Naive thymus-derived CD4-positive, alpha-beta T cell (primary cell): ENCODE data around the gene DDR2. TPM values are rescaled to one million over a fixed set of nuclear protein-coding genes. Genes with fewer than 3 reads are reported as not detected.

Experiments
- ATAC-seq: fragments of 150-1000 bp; cut with Tn5 transposase; 2 replicates; pipeline ENCODE4 v1.10.0; 2021; ENCODE audit warnings: mild to moderate bottlenecking, moderate library complexity
- CTCF ChIA-PET: fragments of 350-600 bp; sonication (Branson Sonifier 250); formaldehyde crosslinking; loops from one replicate; lab custom pipeline; 2021; ENCODE audit warnings: antibody characterized with exemption; lab: Charles Lee
- POLR2A ChIA-PET: fragments of 350-600 bp; sonication (Branson Sonifier 250); formaldehyde crosslinking; loops from one replicate; lab custom pipeline; 2021; ENCODE audit warnings: antibody characterized with exemption, inconsistent platforms; lab: Charles Lee
- DNase-seq, 9 donors: peaks; one replicate each; pipeline versions ENCODE4 v3.0.0 to v3.0.0-alpha.2; 2020 to 2022; ENCODE audit warnings: mixed read lengths in 1 of 9
- H3K27ac ChIP-seq: one replicate; pipeline ENCODE4 v1.7.0; 2013; ENCODE audit warnings: mild to moderate bottlenecking, low read depth, low read length, moderate library complexity
- H3K27me3 ChIP-seq, 2 donors: one replicate each; pipeline ENCODE4 v1.7.0; 2013; ENCODE audit warnings: low read length in 2 of 2, mild to moderate bottlenecking in 2 of 2, moderate library complexity in 2 of 2; ENCODE audit not compliant: control insufficient read depth in 2 of 2, insufficient read depth in 2 of 2
- H3K36me3 ChIP-seq, 3 experiments: 1 replicate in 2 of 3; 2 replicates in 1 of 3; pipeline ENCODE4 v1.7.0; 2013; ENCODE audit warnings: low read length in 3 of 3, mild to moderate bottlenecking in 3 of 3, moderate library complexity in 1 of 3; ENCODE audit not compliant: insufficient read depth in 3 of 3, control insufficient read depth in 2 of 3
- H3K4me1 ChIP-seq, 2 donors: one replicate each; pipeline ENCODE4 v1.7.0; 2013; ENCODE audit warnings: low read length in 2 of 2, mild to moderate bottlenecking in 2 of 2, moderate library complexity in 1 of 2; ENCODE audit not compliant: control insufficient read depth in 2 of 2, insufficient read depth in 2 of 2
- H3K4me3 ChIP-seq: 2 replicates; pipeline ENCODE4 v1.7.0; 2013; ENCODE audit warnings: mild to moderate bottlenecking, low read length
- H3K9me3 ChIP-seq, 3 experiments: 1 replicate in 2 of 3; 2 replicates in 1 of 3; pipeline ENCODE4 v1.7.0; 2013; ENCODE audit warnings: low read length in 3 of 3; ENCODE audit not compliant: control insufficient read depth in 2 of 3
- H3K27ac Mint-ChIP-seq, 9 donors: one replicate each; pipeline ENCODE4 v1.8.0; 2020 to 2022; ENCODE audit warnings: mixed read lengths in 9 of 9, mild to moderate bottlenecking in 8 of 9, moderate library complexity in 5 of 9, inconsistent platforms in 2 of 9
- H3K27me3 Mint-ChIP-seq, 5 donors: one replicate each; pipeline ENCODE4 v1.8.0; 2021 to 2022; ENCODE audit warnings: mixed read lengths in 5 of 5, mild to moderate bottlenecking in 1 of 5
- H3K36me3 Mint-ChIP-seq, 5 donors: one replicate each; pipeline ENCODE4 v1.8.0; 2020 to 2022; ENCODE audit warnings: mixed read lengths in 5 of 5, mild to moderate bottlenecking in 3 of 5, inconsistent platforms in 1 of 5
- H3K4me1 Mint-ChIP-seq, 7 donors: one replicate each; pipeline ENCODE4 v1.8.0; 2020 to 2022; ENCODE audit warnings: mixed read lengths in 7 of 7, mild to moderate bottlenecking in 3 of 7, inconsistent platforms in 1 of 7
- H3K4me3 Mint-ChIP-seq, 10 donors: one replicate each; pipeline ENCODE4 v1.8.0; 2020 to 2022; ENCODE audit warnings: mild to moderate bottlenecking in 10 of 10, mixed read lengths in 10 of 10, moderate library complexity in 6 of 10, inconsistent platforms in 2 of 10
- H3K9me3 Mint-ChIP-seq, 11 donors: one replicate each; pipeline ENCODE4 v1.8.0; 2020 to 2022; ENCODE audit warnings: mixed read lengths in 11 of 11, mild to moderate bottlenecking in 4 of 11, inconsistent platforms in 1 of 11, moderate library complexity in 1 of 11
- intact Hi-C, 2 donors: fragments of 100-400 bp; cut with micrococcal nuclease; formaldehyde crosslinking; loops; one replicate each; pipeline ENCODE4 v1.15.1; 2023
- polyA plus RNA-seq, 2 donors: library from polyadenylated mRNA; unstranded; fragments of 300-500 nt; fragmentation: Illumina TruSeq; gene quantifications; one replicate each; pipeline ENCODE4 v1.2.3, GENCODE V29; 2021
- total RNA-seq, 6 experiments: library from RNA in 5 of 6; stranded (reverse) in 5 of 6; gene quantifications; 1 replicate in 5 of 6; 2 replicates in 1 of 6; pipeline ENCODE4 v1.2.3 and lab custom pipeline; 2021 to 2026

The DDR2 gene
- total and polyA plus RNA-seq, 7 experiments from 2014 or later: 0.24 to 0.44 (median 0.35) TPM; not detected in 2

GRCh38 chr1:162709132-162709860, 77.0 kb downstream of the DDR2 start:
- intact Hi-C loops: no loop called here
- CTCF ChIA-PET: no interaction called here
- DNase-seq: no peak

DNA sequence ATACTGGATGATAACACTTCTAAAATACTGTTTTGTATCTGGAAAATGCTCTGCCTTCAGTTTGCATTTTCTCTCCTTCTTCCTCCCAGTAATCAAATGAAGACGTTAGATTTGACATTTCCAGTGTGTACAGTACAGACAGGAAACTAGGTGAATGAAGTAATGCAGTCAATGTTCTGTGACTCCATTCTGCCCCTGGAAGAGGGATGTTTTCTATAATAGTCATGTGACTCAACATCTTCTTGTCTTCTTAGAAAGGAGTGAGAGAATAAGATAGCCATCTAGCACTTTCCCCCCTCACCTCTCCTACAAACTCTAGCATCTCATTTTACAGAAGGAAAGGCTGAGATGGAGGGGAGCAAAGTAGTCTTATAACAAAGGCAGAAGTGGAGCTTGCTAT, 77.6 kb downstream of the DDR2 start:
- H3K27me3 ChIP-seq: no peaks in the 10 kb centered on the region
- ATAC-seq: no peak
- no peak overlapping the region for H3K27ac Mint-ChIP-seq
- POLR2A ChIA-PET: no interaction called here
- DNase-seq: no peak
- CTCF ChIA-PET: no interaction called here
- H3K9me3 ChIP-seq: no peaks in the 10 kb centered on the region
- H3K36me3 ChIP-seq: no peaks in the 10 kb centered on the region
- no peaks in the 10 kb centered on the region for H3K4me1 Mint-ChIP-seq
- H3K4me3 Mint-ChIP-seq: no peak overlapping the region
- intact Hi-C loops: no loop called here
- H3K27me3 Mint-ChIP-seq: peaks cover 0 to 5% (median 0%) of the 10 kb centered on the region in 5 donors
- no peak overlapping the region for H3K27ac ChIP-seq
- H3K9me3 Mint-ChIP-seq: no peaks in the 10 kb centered on the region
- no peaks in the 10 kb centered on the region for H3K4me1 ChIP-seq
- no peaks in the 10 kb centered on the region for H3K36me3 Mint-ChIP-seq
- H3K4me3 ChIP-seq: no peak overlapping the region

More at GRCh38 chr1:162709132-162709860, 77.0 kb downstream of the DDR2 start:
- no peaks in the 10 kb centered on the region for H3K9me3 ChIP-seq
- no peak for ATAC-seq
- H3K27me3 ChIP-seq: no peaks in the 10 kb centered on the region
- no peak overlapping the region for H3K4me3 Mint-ChIP-seq
- no peak overlapping the region for H3K4me3 ChIP-seq
- no peaks in the 10 kb centered on the region for H3K36me3 Mint-ChIP-seq
- H3K27ac Mint-ChIP-seq: no peak overlapping the region
- H3K36me3 ChIP-seq: no peaks in the 10 kb centered on the region
- no peaks in the 10 kb centered on the region for H3K4me1 ChIP-seq
- no peaks in the 10 kb centered on the region for H3K9me3 Mint-ChIP-seq
- H3K4me1 Mint-ChIP-seq: no peaks in the 10 kb centered on the region
- no peak overlapping the region for H3K27ac ChIP-seq
- H3K27me3 Mint-ChIP-seq: peaks cover 0 to 4% (median 0%) of the 10 kb centered on the region in 5 donors
- POLR2A ChIA-PET: no interaction called here

GRCh38 chr1:162710345-162710744, 78.1 kb downstream of the DDR2 start:
- DNase-seq: no peak
- Mint-ChIP-seq H3K4me3 (no peak overlapping the region), H3K9me3 (no peaks in the 10 kb centered on the region), H3K4me1 (peaks cover 0 to 2% (median 0%) of the 10 kb centered on the region in 7 donors), H3K27ac (no peak overlapping the region), H3K27me3 (peaks cover 0 to 5% (median 0%) of the 10 kb centered on the region in 5 donors), H3K36me3 (no peaks in the 10 kb centered on the region)
- H3K36me3 ChIP-seq: no peaks in the 10 kb centered on the region
- H3K4me3 ChIP-seq: no peak overlapping the region
- CTCF ChIA-PET: no interaction called here
- H3K9me3 ChIP-seq: no peaks in the 10 kb centered on the region
- ATAC-seq: no peak
- intact Hi-C loops: no loop called here
- no peak overlapping the region for H3K27ac ChIP-seq
- POLR2A ChIA-PET: no interaction called here
- H3K4me1 ChIP-seq: no peaks in the 10 kb centered on the region
- no peaks in the 10 kb centered on the region for H3K27me3 ChIP-seq

DNA sequence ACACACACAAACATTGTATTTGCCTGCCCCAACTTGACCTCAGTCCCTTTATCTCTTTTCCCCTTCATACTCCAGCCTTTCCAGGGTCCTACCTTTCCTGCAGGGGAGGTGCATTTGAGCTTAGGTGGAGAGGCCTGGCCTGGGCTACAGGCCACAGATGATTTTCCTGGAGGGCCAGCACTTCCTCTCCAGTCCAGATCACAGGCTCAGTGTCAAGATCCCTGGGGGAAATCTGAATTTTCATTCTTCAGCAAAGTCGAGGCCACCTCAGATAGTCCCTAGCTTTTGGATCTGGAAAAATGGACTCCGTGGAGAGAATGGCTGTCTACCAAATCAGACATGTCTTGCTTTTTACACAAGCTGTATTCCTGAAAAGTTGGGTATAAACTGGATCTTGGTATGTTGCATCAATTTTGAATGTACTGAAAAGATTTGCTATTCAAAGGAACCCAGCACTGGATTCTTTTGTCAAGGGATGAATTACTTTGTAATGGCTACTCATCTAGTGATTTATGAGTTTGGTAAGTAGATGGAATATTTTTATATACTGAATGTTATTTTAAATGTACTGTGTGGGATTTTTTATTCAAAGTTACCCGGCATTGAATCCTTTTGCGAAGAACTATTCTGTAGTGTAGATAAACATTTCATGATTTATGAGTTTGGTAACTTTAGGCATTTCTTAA, 78.7 kb downstream of the DDR2 start:
- H3K27ac Mint-ChIP-seq: no peak overlapping the region
- no peak overlapping the region for H3K27ac ChIP-seq
- no peak for DNase-seq

DNA sequence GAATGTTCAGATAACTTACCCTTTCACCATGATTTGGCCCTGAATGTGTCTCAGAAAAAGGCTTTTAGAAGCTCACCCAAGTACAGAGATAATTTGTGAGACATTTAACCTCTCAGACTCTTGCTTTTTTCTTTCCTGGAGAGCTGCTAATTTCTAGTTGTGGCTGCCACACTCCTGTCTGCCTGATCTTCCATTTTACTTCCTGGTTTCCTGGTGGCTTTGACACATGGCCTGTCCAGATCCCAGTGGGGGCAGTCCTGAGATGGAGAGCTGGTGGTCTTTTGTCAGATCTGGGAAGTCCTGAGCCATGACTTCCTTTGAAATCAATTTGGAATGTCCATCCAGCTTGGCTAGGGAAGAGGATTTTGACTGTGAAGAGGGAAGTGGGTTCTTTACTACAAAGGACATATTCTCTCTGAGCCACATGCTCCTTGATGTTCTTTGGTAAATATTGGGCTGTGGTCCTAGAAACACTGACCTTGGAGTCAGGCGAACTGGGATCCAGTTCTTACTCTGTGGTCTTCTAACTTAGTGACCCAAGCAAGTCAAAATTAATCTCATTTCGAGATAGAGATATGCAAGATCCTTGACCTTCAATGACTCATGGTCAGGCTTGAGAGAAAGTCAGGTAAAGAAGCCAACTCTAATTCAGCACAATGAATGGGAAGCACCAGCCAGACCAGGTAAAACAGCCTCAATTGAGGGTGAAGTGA, 80.2 kb downstream of the DDR2 start:
- no peak overlapping the region for H3K4me3 Mint-ChIP-seq
- no peaks in the 10 kb centered on the region for H3K4me1 ChIP-seq
- H3K27ac ChIP-seq: no peak overlapping the region
- H3K27me3 ChIP-seq: no peaks in the 10 kb centered on the region
- ChIA-PET POLR2A (no interaction called here), CTCF (no interaction called here)
- H3K36me3 Mint-ChIP-seq: no peaks in the 10 kb centered on the region
- H3K27ac Mint-ChIP-seq: no peak overlapping the region
- intact Hi-C loops: no loop called here
- peaks cover 0 to 2% (median 0%) of the 10 kb centered on the region in 7 donors for H3K4me1 Mint-ChIP-seq
- no peak for DNase-seq
- no peak overlapping the region for H3K4me3 ChIP-seq
- no peak for ATAC-seq
- H3K27me3 Mint-ChIP-seq: peaks cover 0 to 8% (median 2%) of the 10 kb centered on the region in 5 donors
- H3K36me3 ChIP-seq: no peaks in the 10 kb centered on the region
- H3K9me3 Mint-ChIP-seq: no peaks in the 10 kb centered on the region
- H3K9me3 ChIP-seq: no peaks in the 10 kb centered on the region

More for the DNA sequence above, 78.7 kb downstream of the DDR2 start:
- H3K4me1 ChIP-seq: no peaks in the 10 kb centered on the region
- no peaks in the 10 kb centered on the region for H3K36me3 ChIP-seq
- H3K27me3 Mint-ChIP-seq: peaks cover 0 to 5% (median 0%) of the 10 kb centered on the region in 5 donors
- POLR2A ChIA-PET: no interaction called here
- H3K4me1 Mint-ChIP-seq: peaks cover 0 to 2% (median 0%) of the 10 kb centered on the region in 7 donors
- H3K27me3 ChIP-seq: no peaks in the 10 kb centered on the region
- no peak overlapping the region for H3K4me3 Mint-ChIP-seq
- intact Hi-C loops: no loop called here
- no peaks in the 10 kb centered on the region for H3K9me3 ChIP-seq
- H3K9me3 Mint-ChIP-seq: no peaks in the 10 kb centered on the region
- no peak for ATAC-seq
- CTCF ChIA-PET: no interaction called here
- no peak overlapping the region for H3K4me3 ChIP-seq
- no peaks in the 10 kb centered on the region for H3K36me3 Mint-ChIP-seq

DNA sequence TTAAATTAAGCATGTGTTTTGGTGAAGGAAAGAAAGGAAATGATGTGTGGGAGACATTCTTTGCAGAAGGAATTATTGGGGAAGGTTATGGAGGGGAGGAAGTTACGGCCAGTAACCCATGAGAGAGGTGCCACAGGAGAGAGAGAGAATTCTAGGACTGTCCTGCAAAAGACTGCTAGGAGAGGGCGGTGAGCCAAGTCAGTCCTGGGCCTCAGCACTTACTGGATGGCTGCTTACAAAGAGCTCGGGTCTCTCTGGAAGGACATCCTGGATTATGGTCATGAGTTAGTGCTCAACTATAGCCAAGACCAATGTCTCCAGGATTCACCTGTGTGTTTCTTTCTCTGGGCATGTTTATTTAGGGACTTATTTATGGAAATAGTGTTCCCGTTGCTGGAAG, 83.9 kb downstream of the DDR2 start:
- no peaks in the 10 kb centered on the region for H3K9me3 Mint-ChIP-seq
- no peaks in the 10 kb centered on the region for H3K27me3 ChIP-seq
- H3K4me3 Mint-ChIP-seq: no peak overlapping the region
- peaks cover 0 to 16% (median 3%) of the 10 kb centered on the region in 5 donors for H3K27me3 Mint-ChIP-seq
- H3K9me3 ChIP-seq: no peaks in the 10 kb centered on the region
- H3K4me3 ChIP-seq: no peak overlapping the region
- no peak overlapping the region for H3K27ac ChIP-seq
- no peak overlapping the region for H3K27ac Mint-ChIP-seq
- H3K4me1 ChIP-seq: no peaks in the 10 kb centered on the region
- POLR2A ChIA-PET: no interaction called here
- H3K36me3 Mint-ChIP-seq: no peaks in the 10 kb centered on the region
- no peak for ATAC-seq
- intact Hi-C loops: no loop called here
- DNase-seq: no peak
- CTCF ChIA-PET: no interaction called here
- H3K36me3 ChIP-seq: no peaks in the 10 kb centered on the region
- H3K4me1 Mint-ChIP-seq: peaks cover 0 to 2% (median 0%) of the 10 kb centered on the region in 7 donors
